Stimulated activated naive CD8-positive, alpha-beta T cell treated with anti-CD3 and anti-CD28 coated beads, Interleukin-15, amount 100 ng/mL, for 72 hours (primary cell): ENCODE results near the gene CHAT.

Experiments
- ATAC-seq: fragments of 150-1000 bp; cut with Tn5 transposase; 2 replicates; pipeline ENCODE4 v1.10.0; 2021; ENCODE audit warnings: mild to moderate bottlenecking, moderate library complexity
- DNase-seq, 2 donors: peaks; one replicate each; pipeline ENCODE4 v3.0.0; 2021 to 2022
- H3K27ac Mint-ChIP-seq, 2 donors: one replicate each; pipeline ENCODE4 v1.8.0; 2022; ENCODE audit warnings: mild to moderate bottlenecking in 2 of 2, mixed read lengths in 2 of 2, moderate library complexity in 2 of 2
- H3K27me3 Mint-ChIP-seq: one replicate; pipeline ENCODE4 v1.8.0; 2022; ENCODE audit warnings: mixed read lengths
- H3K4me1 Mint-ChIP-seq: one replicate; pipeline ENCODE4 v1.8.0; 2022; ENCODE audit warnings: mild to moderate bottlenecking, mixed read lengths
- H3K4me3 Mint-ChIP-seq, 2 donors: one replicate each; pipeline ENCODE4 v1.8.0; 2022; ENCODE audit warnings: mild to moderate bottlenecking in 2 of 2, mixed read lengths in 2 of 2, moderate library complexity in 1 of 2
- H3K9me3 Mint-ChIP-seq, 2 donors: one replicate each; pipeline ENCODE4 v1.8.0; 2022; ENCODE audit warnings: mixed read lengths in 2 of 2

The CHAT gene

DNA sequence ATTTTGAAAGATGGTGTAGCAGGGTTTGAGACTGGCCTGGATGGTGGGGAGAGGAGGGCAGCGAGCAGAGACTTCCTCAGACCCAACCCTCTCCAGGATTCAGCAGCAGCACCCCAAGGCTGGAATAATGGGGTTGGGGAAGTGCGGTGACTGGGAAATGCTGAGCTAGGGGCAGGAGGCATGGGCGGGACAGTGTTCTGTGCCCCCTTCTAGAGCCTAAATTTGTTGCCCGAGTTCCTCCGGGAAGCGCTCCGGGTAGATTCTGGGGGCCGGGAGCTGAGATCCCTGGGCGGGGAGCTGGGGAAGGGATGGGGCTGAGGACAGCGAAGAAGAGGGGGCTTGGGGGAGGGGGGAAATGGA is at the start of gene CHAT:
CHAT (plus strand) TSS at position 156 of the 360 bp plus-strand sequence; CDS start at position 309, 153 bp downstream.
- H3K27me3 Mint-ChIP-seq: peaks cover 98% of the 10 kb centered on the region
- H3K4me3 Mint-ChIP-seq: no peak within 1 kb of the TSS
- peaks cover 0 to 15% of the 10 kb centered on the region in 2 donors for H3K9me3 Mint-ChIP-seq
- DNase-seq: no peak
- H3K27ac Mint-ChIP-seq: no peak within 1 kb of the TSS
- peaks cover 47% of the 10 kb centered on the region for H3K4me1 Mint-ChIP-seq
- no peak for ATAC-seq

DNA sequence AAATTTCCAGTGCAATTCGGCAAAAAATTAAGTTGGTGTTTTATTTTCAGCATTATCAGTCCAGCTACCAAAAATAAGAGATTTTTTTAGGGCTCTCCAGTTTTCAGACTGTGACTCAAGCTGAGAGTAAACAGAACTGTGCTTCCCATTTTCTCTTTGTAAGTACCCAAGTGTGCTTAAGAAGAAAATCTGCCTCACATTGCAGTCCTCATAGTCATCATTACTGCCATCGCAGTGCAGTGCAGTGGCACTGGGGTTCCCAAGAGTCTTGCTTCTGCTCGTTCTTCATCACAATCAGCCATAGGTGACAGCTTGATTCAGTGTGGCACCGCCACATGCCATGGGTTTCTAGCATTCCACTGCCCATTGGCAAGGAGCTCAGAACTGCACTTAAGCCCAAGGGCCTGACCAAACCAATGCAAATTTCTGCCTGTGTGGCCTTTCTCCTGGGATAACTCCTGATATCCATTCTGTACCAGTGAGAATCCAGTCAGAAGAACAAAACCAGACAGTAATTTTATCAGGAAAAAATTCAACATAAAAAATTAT is 49.3 kb upstream of the CHAT start:
- Mint-ChIP-seq H3K9me3 (peaks cover 0 to 4% of the 10 kb centered on the region in 2 donors), H3K4me3 (no peak overlapping the region), H3K4me1 (peaks cover 30% of the 10 kb centered on the region), H3K27ac (no peak overlapping the region), H3K27me3 (peaks cover 45% of the 10 kb centered on the region)
- ATAC-seq (no peak), DNase-seq (no peak)

DNA sequence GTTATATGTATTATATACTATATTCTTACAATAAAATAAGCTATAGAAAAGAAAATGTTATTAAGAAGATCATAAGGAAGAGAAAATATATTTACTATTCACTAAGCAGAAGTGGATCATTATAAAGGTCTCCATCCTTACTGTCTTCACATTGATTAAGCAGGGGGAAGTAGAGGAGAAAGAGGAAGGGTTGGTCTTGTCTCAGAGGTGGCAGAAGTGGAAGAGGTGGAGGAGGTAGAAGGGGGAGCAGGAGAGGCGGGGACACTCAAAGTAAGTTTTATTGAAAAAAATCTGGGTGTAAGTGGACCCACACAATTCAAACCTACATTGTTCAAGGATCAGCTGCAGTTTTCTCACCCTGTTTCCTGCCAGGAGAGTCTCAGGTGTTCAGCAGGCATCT is 46.0 kb upstream of the CHAT start:
- no peak for DNase-seq
- H3K4me3 Mint-ChIP-seq: peak overlapping the region; percentile 7 to 50

DNA sequence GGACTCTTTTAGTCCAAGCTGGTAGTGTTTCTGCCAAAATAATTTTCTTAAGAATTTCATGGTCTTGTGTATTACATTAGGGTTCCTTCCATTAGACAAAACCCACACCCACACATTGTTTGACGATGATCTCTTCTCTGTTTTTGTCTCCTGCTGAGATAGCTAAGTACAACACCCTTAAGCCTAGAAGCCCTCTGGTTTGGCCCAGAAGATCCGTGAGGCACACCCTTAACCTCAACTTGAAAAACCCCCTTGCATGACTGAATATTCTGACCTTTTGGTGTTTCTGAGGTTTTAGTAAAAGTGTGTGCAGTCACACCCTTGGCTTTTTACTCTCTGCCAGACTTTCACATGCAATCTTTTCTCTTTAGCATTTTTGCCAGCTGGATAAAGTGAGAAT is 45.6 kb upstream of the CHAT start:
- H3K4me3 Mint-ChIP-seq: peak overlapping the region; percentile 39 to 50
- DNase-seq (peak; percentile 14 to 28), ATAC-seq (peak; percentile 88)
- peaks cover 39% of the 10 kb centered on the region for H3K27me3 Mint-ChIP-seq
- H3K4me1 Mint-ChIP-seq: peaks cover 53% of the 10 kb centered on the region
- H3K27ac Mint-ChIP-seq: no peak overlapping the region
- H3K9me3 Mint-ChIP-seq: peaks cover 0 to 4% of the 10 kb centered on the region in 2 donors

More for the DNA sequence above, 46.0 kb upstream of the CHAT start:
- Mint-ChIP-seq H3K4me1 (peaks cover 56% of the 10 kb centered on the region), H3K27ac (no peak overlapping the region), H3K9me3 (peaks cover 0 to 4% of the 10 kb centered on the region in 2 donors), H3K27me3 (peaks cover 41% of the 10 kb centered on the region)
- peak; percentile 29 for ATAC-seq

DNA sequence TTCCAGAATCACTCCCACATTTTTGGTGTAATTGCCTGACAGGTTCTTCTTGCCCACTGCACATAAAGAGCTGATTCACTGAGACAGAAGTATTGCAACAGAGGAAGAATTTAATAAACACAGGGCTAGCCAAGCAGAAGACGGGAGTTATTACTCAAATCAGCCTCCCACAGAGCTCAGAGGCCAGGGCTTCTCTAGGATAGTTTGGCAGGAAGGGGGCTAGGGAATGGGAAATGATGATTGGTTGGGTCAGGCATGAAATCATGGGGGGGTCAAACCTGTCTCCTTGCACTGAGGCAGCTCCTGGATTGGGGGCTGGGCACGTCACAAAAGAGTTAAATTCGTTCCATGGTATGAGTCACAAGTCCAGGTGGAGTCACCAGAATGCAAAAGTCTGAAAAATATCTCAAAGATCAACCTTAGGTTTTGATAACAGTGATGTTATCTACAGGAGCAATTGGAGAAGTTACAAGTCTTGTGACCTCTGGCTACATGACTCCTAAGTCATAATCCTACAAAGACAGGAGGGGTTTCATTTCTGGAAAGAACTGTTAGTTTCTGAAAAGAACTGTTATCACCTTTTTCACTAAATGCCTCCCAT is 44.7 kb upstream of the CHAT start:
- no peak for DNase-seq
- H3K9me3 Mint-ChIP-seq: peaks cover 0 to 4% of the 10 kb centered on the region in 2 donors
- H3K27me3 Mint-ChIP-seq: peaks cover 39% of the 10 kb centered on the region
- no peak for ATAC-seq
- H3K4me3 Mint-ChIP-seq: peak overlapping the region in 1 of 2 donors; percentile 50
- peak overlapping the region in 1 of 2 donors; percentile 57 for H3K27ac Mint-ChIP-seq
- peaks cover 61% of the 10 kb centered on the region for H3K4me1 Mint-ChIP-seq

DNA sequence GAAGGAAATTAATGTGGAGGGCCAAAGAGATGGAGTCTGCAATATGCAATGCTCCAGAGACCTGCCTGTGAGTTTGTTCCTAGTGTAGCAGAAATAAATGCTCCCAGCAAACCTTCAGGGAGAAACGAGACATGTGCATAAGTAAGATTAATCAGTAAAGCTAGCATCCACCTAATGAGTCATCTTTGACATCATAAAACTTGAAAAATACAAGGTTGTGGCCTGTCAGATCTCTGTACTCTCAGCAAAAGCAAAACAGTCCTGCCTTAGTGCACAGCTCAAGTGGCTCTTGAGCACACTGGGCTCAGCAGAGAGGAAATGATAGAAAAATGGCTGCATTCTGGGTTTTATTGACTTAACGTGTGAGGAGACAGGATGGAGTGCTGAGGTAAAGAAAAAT is 42.4 kb upstream of the CHAT start:
- Mint-ChIP-seq H3K4me1 (peaks cover 61% of the 10 kb centered on the region), H3K4me3 (no peak overlapping the region), H3K27ac (no peak overlapping the region), H3K27me3 (peaks cover 35% of the 10 kb centered on the region), H3K9me3 (no peaks in the 10 kb centered on the region)
- DNase-seq: no peak
- ATAC-seq: peak; percentile 65

DNA sequence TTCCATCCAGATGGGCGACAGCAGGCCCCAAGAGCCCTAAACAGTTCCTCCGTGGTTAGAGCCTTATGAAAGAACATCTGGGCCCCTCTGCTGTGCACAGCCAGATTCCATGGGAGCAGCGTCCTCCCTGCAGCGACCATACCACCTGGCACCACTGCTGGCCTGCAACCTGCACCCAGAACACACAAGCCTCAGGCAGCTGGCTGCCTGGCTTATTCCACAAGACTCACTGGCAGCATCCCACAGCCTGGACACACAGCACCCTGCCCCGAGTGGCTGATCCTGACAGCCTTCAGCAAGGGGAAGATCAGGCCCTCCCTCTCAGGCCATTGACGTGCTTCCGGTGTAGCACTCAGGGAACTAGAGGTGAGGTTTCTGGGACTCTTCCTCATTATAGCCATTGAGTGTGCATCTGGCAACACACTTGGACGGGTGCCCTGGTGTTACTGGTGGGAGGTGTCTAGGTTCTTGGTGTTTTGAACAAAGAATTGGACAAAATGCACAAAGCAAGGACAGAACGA is 41.2 kb upstream of the CHAT start:
- H3K9me3 Mint-ChIP-seq: no peaks in the 10 kb centered on the region
- no peak for DNase-seq
- H3K4me1 Mint-ChIP-seq: peaks cover 58% of the 10 kb centered on the region
- ATAC-seq: no peak
- H3K27me3 Mint-ChIP-seq: peaks cover 31% of the 10 kb centered on the region
- H3K27ac Mint-ChIP-seq: no peak overlapping the region
- H3K4me3 Mint-ChIP-seq: no peak overlapping the region

DNA sequence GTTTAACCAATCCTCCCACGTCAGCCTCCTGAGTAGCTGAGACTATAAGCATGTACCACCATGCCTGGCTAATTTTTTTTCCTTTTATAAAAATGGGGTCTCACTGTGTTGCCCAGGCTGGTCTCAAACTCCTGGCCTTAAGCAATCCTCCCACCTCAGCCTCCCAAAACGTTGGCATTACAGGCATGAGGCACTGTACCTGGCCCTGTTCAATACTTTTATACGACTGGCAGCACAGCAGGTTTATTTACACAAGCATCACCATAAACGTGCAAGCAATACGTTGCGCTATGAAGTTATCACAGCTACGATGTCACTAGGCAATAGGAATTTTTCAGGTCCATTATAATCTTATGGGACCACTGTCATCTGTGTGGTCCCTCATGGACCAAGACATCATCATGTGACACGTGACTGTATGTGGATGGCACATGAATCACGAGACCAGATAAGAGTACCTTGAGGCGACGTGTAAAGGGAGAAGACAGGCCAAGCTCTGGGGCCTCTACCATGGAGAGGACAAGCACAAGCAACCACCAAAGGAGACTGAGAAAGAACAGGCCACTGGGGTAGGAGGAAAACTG is 38.3 kb upstream of the CHAT start:
- Mint-ChIP-seq H3K9me3 (no peaks in the 10 kb centered on the region), H3K4me3 (no peak overlapping the region), H3K27me3 (peaks cover 37% of the 10 kb centered on the region), H3K27ac (no peak overlapping the region), H3K4me1 (peaks cover 35% of the 10 kb centered on the region)
- no peak for ATAC-seq
- DNase-seq: no peak

DNA sequence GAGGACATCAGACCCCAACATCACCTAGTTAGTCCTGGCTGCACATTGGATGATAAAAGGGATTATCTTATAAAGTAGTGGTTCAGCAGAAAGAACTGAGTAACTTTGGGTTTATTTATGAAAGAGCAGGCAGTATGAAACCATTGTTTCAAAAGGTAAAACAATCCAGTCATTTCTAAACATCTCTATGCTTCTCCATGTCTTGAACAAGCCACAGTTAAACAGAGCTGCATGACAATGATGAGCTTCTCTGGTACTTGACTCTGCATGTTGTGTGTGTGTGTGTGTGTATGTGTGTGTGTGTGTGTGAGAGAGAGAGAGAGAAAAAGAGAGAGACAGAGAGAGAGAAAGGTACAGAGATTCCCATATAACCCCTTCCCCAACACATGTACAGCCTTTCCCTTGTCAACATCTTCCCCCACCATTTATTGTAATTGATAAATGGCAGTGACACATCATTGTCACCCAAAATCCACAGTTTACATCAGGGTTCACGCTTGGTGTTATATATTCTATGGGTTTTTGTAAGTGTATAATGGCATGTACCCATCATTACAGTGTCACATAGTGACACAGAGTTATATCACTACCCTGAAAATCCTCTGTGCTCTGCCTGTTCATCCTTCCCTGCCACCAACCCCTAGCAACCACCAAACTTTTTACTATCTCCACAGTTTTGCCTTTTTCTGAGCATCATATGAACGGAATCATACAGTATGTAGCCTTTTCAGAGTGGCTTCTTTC is 36.5 kb upstream of the CHAT start:
- DNase-seq (no peak), ATAC-seq (no peak)
- Mint-ChIP-seq H3K4me1 (peaks cover 25% of the 10 kb centered on the region), H3K27me3 (peaks cover 31% of the 10 kb centered on the region), H3K9me3 (no peaks in the 10 kb centered on the region), H3K4me3 (no peak overlapping the region), H3K27ac (peak overlapping the region in 1 of 2 donors; percentile 21)

DNA sequence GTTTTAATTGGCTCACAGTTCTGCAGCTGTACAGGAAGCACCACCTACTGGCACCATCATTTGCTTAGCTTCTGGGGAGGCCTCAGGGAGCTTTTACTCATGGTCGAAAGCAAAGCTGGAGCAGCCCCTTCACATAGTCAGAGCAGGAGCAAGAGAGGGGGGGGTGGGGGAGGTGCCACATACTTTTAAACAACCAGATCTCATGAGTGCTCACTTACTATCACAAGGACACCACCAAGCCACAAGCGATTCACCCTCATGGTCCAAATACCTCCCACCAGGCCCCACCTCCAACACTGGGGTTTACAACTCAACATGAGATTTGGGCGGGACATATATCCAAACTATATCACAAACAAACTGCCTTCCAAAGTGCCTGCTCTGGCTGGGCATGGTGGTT is 35.4 kb upstream of the CHAT start:
- Mint-ChIP-seq H3K4me3 (no peak overlapping the region), H3K27ac (no peak overlapping the region), H3K9me3 (no peaks in the 10 kb centered on the region), H3K4me1 (peaks cover 18% of the 10 kb centered on the region), H3K27me3 (peaks cover 36% of the 10 kb centered on the region)
- ATAC-seq: no peak
- DNase-seq: no peak

DNA sequence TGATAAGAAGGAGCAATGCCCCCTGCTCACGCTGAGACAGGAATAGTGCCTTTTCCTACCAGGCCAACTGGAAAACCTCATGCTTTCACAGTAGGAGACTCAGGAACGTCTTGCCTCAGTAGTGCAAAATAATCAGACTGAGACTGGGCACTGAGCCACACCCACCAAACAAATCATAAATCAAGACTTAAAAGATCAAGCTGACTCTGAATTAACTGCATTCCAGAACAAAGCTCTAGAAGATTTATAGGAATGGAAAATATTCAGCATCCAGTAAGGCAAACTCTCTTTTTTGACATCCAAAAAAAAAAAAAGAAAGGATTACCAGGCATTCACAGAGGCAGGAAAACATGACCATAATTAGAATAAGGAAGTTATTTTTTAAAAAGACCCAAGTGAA is 34.2 kb upstream of the CHAT start:
- no peak for ATAC-seq
- Mint-ChIP-seq H3K9me3 (no peaks in the 10 kb centered on the region), H3K27me3 (peaks cover 49% of the 10 kb centered on the region), H3K4me3 (no peak overlapping the region), H3K4me1 (peaks cover 11% of the 10 kb centered on the region), H3K27ac (no peak overlapping the region)
- DNase-seq: no peak

DNA sequence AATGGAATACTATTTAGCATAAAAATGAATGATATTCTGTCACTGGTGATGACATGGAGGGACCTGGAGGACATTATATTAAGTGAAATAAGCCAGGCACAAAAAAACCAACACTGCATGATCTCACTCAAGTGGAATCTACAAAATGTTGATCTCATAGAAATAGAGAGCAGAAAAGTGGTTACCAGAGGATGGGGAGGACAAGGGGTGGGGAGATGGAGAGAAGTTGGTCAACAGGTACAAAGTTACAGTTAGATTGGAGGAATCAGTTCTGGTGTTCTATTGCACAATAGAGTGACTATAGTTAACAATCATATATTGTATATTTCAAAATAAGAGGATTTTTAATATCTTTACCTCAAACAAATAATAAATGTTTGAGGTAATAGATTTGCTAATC is 28.4 kb upstream of the CHAT start:
- ATAC-seq: no peak
- H3K4me3 Mint-ChIP-seq: no peak overlapping the region
- peaks cover 6% of the 10 kb centered on the region for H3K4me1 Mint-ChIP-seq
- no peak for DNase-seq
- H3K27me3 Mint-ChIP-seq: peaks cover 58% of the 10 kb centered on the region
- no peak overlapping the region for H3K27ac Mint-ChIP-seq
- peaks cover 4 to 17% of the 10 kb centered on the region in 2 donors for H3K9me3 Mint-ChIP-seq

DNA sequence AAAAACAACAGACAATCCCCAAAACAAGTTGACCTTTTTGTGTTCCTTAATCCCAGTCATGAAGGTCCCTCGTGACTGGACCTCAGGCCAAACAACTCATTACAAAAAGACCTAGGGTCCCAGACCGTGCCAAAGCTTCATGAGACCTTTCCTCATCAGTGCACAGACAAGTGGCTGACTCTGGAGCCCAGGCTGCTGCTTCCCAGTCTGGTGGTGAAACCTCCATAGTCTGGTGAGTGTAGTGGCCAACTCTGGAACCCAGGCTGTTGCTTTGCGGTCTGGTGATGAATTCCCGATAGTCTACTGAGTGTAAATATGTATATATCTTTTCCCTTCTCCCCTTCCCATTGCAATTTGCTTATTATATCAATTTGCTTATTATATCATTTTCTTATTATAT is 25.9 kb upstream of the CHAT start:
- no peak overlapping the region for H3K4me3 Mint-ChIP-seq
- peaks cover 72% of the 10 kb centered on the region for H3K27me3 Mint-ChIP-seq
- H3K27ac Mint-ChIP-seq: no peak overlapping the region

DNA sequence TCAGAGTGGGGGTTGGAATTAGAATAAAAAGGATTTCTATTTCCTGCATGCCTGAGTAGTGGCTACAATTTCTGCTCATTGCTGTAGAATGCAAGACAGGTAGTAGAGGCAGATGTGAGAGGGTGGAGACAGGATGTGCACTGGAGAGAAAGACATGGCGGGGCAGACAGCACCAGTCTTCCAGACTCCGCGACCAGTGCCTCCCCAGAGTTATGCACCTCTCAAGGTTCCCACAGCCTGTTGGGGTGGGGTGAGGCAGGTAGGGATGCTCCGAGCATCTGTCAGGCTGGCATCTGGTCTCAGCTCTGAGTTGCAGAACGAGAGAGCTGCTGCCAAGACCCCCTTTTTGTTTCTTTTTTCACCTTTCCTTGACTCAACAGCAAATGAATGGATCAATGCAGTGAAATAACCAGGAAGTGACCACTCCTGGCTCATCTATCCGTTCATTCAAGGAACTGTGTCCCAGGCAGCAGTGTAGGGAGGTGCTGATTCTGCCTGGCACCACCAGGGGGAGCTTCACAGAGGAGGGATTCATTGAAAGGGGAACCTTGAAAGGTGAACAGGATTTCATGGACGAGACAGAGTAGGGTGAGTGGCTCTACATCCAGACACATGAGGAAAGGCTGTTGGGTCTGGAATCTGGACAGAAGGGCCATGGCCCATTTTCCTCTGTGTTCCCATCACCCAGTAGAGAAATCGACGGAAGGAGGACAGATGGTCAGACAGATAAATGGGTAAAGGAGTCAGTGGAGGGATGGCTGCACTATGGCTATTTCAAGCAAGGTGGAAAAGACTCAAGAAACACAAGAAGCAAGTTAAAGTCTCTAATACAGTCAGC is 20.9 kb upstream of the CHAT start:
- ATAC-seq (peak; percentile 59), DNase-seq (peak; percentile 50 to 51)
- H3K4me1 Mint-ChIP-seq: peaks cover 7% of the 10 kb centered on the region
- H3K27me3 Mint-ChIP-seq: peaks cover 67% of the 10 kb centered on the region
- peaks cover 4 to 17% of the 10 kb centered on the region in 2 donors for H3K9me3 Mint-ChIP-seq
- H3K27ac Mint-ChIP-seq: no peak overlapping the region
- peak overlapping the region in 1 of 2 donors; percentile 55 for H3K4me3 Mint-ChIP-seq

More for the DNA sequence above, 25.9 kb upstream of the CHAT start:
- ATAC-seq (no peak), DNase-seq (no peak)
- H3K9me3 Mint-ChIP-seq: peaks cover 4 to 17% of the 10 kb centered on the region in 2 donors
- peaks cover 2% of the 10 kb centered on the region for H3K4me1 Mint-ChIP-seq

DNA sequence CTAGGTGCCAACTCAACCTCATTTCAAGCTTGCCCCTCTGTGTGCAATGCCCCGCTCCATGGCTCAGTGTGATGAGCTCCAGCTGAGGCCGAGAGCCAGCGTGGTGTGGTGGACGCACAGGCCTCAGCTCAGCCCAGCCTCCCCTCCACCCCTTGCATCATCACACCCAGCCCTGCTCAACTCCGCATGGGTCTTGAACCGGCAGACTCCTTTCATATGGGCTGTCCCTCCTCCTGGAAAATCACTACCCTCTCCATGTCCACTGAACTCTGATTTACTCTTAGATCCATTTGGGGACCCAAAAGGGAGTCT is 20.3 kb upstream of the CHAT start:
- H3K4me3 Mint-ChIP-seq: no peak overlapping the region
- no peak for ATAC-seq
- peaks cover 7% of the 10 kb centered on the region for H3K4me1 Mint-ChIP-seq
- DNase-seq: no peak
- peaks cover 61% of the 10 kb centered on the region for H3K27me3 Mint-ChIP-seq
- H3K9me3 Mint-ChIP-seq: peaks cover under 1 to 17% of the 10 kb centered on the region in 2 donors
- H3K27ac Mint-ChIP-seq: no peak overlapping the region
